ENCODE results near the gene PCDHB5. TPM values are rescaled to one million over a fixed set of nuclear protein-coding genes. Genes with fewer than 3 reads are reported as not detected.
"Not testable (repeated sequence)": the region's sequence is repeated elsewhere in the genome, so short reads cannot be mapped to it uniquely, and the experiment has no call there.

The PCDHB5 gene
- total and polyA plus RNA-seq, 10 donors = 0.20 to 3.4 (median 1.3) TPM

DNA sequence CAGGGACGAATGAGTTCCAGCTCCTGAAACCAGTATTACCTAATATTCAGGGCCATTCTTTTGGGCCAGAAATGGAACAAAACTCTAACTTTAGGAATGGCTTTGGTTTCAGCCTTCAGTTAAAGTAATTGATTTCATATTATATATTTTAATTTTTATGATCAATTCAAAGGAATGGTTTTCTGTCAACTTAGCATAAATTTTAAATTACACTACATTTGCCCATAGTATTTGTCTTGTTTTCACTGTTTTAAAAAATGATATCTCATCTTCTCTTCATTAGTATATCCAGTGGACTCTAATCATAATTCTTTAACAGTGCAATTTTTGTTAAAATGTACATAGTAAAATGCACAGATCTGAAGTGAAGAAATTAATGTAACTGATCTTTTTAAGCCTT lies 45.3 kb downstream of the PCDHB5 start:
- Histone ChIP-seq H3K36me3 (no peaks in the 10 kb centered on the region), H3K4me1 (no peaks in the 10 kb centered on the region), H3K27ac (no peak overlapping the region), H3K27me3 (replicated peaks in 1 of 7) (peaks cover 0 to 90% (median 11%) of the 10 kb centered on the region in 7 donors), H3K9me3 (peaks cover 0 to 77% (median 60%) of the 10 kb centered on the region in 8 donors), H3K4me3 (no peak overlapping the region)
- TF ChIP-seq POLR2AphosphoS5 (IDR thresholded peaks at IDR 0.05) (no peak), POLR2A (IDR thresholded peaks at IDR 0.05) (no peak)
- TF ChIP-seq, protein P1, sequence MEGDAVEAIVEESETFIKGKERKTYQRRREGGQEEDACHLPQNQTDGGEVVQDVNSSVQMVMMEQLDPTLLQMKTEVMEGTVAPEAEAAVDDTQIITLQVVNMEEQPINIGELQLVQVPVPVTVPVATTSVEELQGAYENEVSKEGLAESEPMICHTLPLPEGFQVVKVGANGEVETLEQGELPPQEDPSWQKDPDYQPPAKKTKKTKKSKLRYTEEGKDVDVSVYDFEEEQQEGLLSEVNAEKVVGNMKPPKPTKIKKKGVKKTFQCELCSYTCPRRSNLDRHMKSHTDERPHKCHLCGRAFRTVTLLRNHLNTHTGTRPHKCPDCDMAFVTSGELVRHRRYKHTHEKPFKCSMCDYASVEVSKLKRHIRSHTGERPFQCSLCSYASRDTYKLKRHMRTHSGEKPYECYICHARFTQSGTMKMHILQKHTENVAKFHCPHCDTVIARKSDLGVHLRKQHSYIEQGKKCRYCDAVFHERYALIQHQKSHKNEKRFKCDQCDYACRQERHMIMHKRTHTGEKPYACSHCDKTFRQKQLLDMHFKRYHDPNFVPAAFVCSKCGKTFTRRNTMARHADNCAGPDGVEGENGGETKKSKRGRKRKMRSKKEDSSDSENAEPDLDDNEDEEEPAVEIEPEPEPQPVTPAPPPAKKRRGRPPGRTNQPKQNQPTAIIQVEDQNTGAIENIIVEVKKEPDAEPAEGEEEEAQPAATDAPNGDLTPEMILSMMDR (IDR thresholded peaks at IDR 0.05 in 8 of 11, conservative IDR thresholded peaks at IDR 0.05 in 3 of 11) = no peak
- DNase-seq = no peak
- WGBS, 5 donors = 36 to 80% (median 43%) methylated on average over 1 of the region's 1 CpG
- intact Hi-C loops (cut with DNase I; ENCODE audit: low total_unique reads) = no loop called here

DNA sequence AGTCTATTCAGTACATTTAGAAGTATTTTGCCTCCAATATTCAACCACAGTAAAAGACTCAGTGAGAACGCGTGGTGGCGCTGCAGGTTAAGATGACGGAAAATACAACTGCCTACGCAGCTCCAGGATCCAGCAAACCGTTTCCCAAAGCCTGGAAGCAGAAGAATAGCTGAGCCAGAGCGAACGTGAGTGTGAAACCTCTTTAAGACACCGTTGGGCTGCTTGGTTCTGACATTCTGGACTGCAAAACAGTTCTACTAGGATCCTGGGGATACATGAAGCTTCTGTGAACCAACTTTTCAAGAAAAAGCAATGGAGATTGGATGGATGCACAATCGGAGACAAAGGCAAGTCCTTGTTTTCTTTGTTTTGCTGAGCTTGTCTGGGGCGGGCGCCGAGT lies 47.2 kb downstream of the PCDHB5 start, which contains the start of gene PCDHB16:
TSS of gene PCDHB16 (plus strand) at position 140 of the 400 bp plus-strand sequence. CDS start at position 313, 173 bp downstream.
- no peak within 1 kb of the TSS for H3K27ac ChIP-seq
- H3K27me3 ChIP-seq (replicated peaks in 1 of 7) = peaks cover 0 to 82% (median 11%) of the 10 kb centered on the region in 7 donors
- WGBS, 5 donors = 16 to 19% (median 17%) methylated on average over 13 of the region's 13 CpGs
- no peaks in the 10 kb centered on the region for H3K4me1 ChIP-seq
- H3K9me3 ChIP-seq = peaks cover 0 to 73% (median 55%) of the 10 kb centered on the region in 8 donors
- intact Hi-C loops (cut with DNase I; ENCODE audit: low total_unique reads) = no loop called here
- peak within 1 kb of the TSS in 3 of 8 donors; percentile 1 to 44 (median 26) for H3K4me3 ChIP-seq
- TF ChIP-seq, protein P1 (IDR thresholded peaks at IDR 0.05 in 8 of 11, conservative IDR thresholded peaks at IDR 0.05 in 3 of 11) = no peak
- no peak for TF ChIP-seq POLR2AphosphoS5 (IDR thresholded peaks at IDR 0.05)
- no peak for TF ChIP-seq POLR2A (IDR thresholded peaks at IDR 0.05)
- no peaks in the 10 kb centered on the region for H3K36me3 ChIP-seq
- DNase-seq = no peak

DNA sequence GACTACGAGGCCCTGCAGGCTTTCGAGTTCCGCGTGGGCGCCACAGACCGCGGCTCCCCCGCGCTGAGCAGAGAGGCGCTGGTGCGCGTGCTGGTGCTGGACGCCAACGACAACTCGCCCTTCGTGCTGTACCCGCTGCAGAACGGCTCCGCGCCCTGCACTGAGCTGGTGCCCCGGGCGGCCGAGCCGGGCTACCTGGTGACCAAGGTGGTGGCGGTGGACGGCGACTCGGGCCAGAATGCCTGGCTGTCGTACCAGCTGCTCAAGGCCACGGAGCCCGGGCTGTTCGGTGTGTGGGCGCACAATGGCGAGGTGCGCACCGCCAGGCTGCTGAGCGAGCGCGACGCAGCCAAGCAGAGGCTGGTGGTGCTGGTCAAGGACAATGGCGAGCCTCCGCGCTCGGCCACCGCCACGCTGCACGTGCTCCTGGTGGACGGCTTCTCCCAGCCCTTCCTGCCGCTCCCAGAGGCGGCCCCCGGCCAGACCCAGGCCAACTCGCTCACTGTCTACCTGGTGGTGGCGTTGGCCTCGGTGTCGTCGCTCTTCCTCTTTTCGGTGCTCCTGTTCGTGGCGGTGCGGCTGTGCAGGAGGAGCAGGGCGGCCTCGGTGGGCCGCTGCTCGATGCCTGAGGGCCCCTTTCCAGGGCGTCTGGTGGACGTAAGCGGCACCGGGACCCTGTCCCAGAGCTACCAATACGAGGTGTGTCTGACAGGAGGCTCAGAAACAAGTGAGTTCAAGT lies 49.3 kb downstream of the PCDHB5 start:
- Histone ChIP-seq H3K27me3 (replicated peaks in 1 of 7) (peaks cover 0 to 80% (median 8%) of the 10 kb centered on the region in 7 donors), H3K9me3 (peaks cover 0 to 73% (median 55%) of the 10 kb centered on the region in 8 donors)
- 24 to 46% (median 36%) methylated on average over 9 to 58 of the region's 69 CpGs for WGBS, 5 donors
- H3K4me3 ChIP-seq; H3K27ac ChIP-seq; H3K4me1 ChIP-seq; H3K36me3 ChIP-seq; DNase-seq; intact Hi-C loops (cut with DNase I; ENCODE audit: low total_unique reads): not testable (repeated sequence)

DNA sequence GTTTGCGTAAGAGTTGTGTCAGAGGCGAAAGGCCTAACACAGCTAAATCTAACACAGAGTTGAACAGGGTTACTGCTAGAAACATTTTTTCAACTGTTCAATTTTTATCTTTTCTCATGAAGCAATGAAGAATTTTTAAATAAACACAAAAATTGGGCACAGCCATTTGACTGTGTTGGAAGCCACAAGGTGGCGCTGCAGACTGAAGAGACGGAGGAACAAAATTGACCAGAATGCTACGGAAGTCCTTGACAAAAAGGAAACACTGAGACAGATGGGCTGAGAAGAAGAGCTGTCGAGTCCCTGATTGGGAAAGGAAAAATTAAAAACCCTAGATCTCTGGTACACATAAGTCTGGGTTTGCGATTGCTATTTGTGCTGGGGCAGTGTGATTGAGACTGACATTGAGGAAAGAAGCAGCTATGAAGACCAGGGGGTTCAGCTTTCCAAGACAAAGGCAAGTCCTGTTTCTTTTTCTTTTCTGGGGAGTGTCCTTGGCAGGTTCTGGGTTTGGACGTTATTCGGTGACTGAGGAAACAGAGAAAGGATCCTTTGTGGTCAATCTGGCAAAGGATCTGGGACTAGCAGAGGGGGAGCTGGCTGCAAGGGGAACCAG lies 52.0 kb downstream of the PCDHB5 start, which contains the start of gene PCDHB9:
TSS of gene PCDHB9 (plus strand) at position 265 of the 616 bp plus-strand sequence. CDS start at position 423, 158 bp downstream.
- TF ChIP-seq POLR2AphosphoS5 (IDR thresholded peaks at IDR 0.05) = no peak
- TF ChIP-seq, protein P1 (IDR thresholded peaks at IDR 0.05 in 8 of 11, conservative IDR thresholded peaks at IDR 0.05 in 3 of 11) = peak in 6 of 11 experiments; percentile 16 to 50 (median 37)
- WGBS, 5 donors = 16 to 21% (median 21%) methylated on average over 9 of the region's 9 CpGs
- intact Hi-C loops (cut with DNase I; ENCODE audit: low total_unique reads) = no loop called here
- Histone ChIP-seq H3K4me3 (peak within 1 kb of the TSS in 1 of 8 donors; percentile 45), H3K27ac (no peak within 1 kb of the TSS), H3K27me3 (replicated peaks in 1 of 7) (peaks cover 0 to 85% (median 0%) of the 10 kb centered on the region in 7 donors), H3K4me1 (no peaks in the 10 kb centered on the region), H3K36me3 (no peaks in the 10 kb centered on the region), H3K9me3 (peaks cover 0 to 85% (median 64%) of the 10 kb centered on the region in 8 donors)
- no peak for DNase-seq

Other genes starting within 250 kb of the PCDHB5 start
- gene PCDHAC1, start 208.9 kb upstream of the PCDHB5 start, total RNA-seq = 1 to 10 TPM in 2 of 7 donors, under 1 TPM in 5; 0.13 to 1.2 (median 0.41) TPM
- gene PCDHAC1, start 208.9 kb upstream of the PCDHB5 start, polyA plus RNA-seq = under 1 TPM; 0.17 to 0.35 (median 0.23) TPM
- gene PCDHAC2, start 168.7 kb upstream of the PCDHB5 start, total RNA-seq = 1 to 10 TPM; 1.5 to 7.9 (median 3.9) TPM
- under 1 TPM; 0.15 to 0.26 (median 0.17) TPM for gene PCDHAC2, start 168.7 kb upstream of the PCDHB5 start, polyA plus RNA-seq
- not detected for gene PCDHB1, start 83.8 kb upstream of the PCDHB5 start, total RNA-seq
- gene PCDHB1, start 83.8 kb upstream of the PCDHB5 start, polyA plus RNA-seq = not detected
- 1 to 10 TPM in 6 of 7 donors, under 1 TPM in 1; 0.98 to 2.0 (median 1.5) TPM for gene PCDHB2, start 40.6 kb upstream of the PCDHB5 start, total RNA-seq
- gene PCDHB2, start 40.6 kb upstream of the PCDHB5 start, polyA plus RNA-seq = under 1 TPM; 0.12 to 0.29 (median 0.13) TPM
- gene PCDHB3, start 34.7 kb upstream of the PCDHB5 start, total RNA-seq = 1 to 10 TPM in 4 of 7 donors, under 1 TPM in 3; 0.34 to 3.1 (median 1.1) TPM
- under 1 TPM in 2 of 3 donors, not detected in 1; 0.08 to 0.26 TPM for gene PCDHB3, start 34.7 kb upstream of the PCDHB5 start, polyA plus RNA-seq
- gene PCDHB4, start 13.4 kb upstream of the PCDHB5 start, total RNA-seq = 1 to 10 TPM in 5 of 7 donors, under 1 TPM in 2; 0.77 to 2.6 (median 1.6) TPM
- gene PCDHB4, start 13.4 kb upstream of the PCDHB5 start, polyA plus RNA-seq = under 1 TPM; 0.09 to 0.32 (median 0.24) TPM
- gene PCDHB6, start 14.9 kb downstream of the PCDHB5 start, total RNA-seq = 1 to 10 TPM in 2 of 7 donors, under 1 TPM in 5; 0.20 to 1.1 (median 0.66) TPM
- under 1 TPM; 0.02 to 0.13 (median 0.07) TPM for gene PCDHB6, start 14.9 kb downstream of the PCDHB5 start, polyA plus RNA-seq
- 1 to 10 TPM in 4 of 7 donors, under 1 TPM in 3; 0.51 to 1.6 (median 1.3) TPM for gene PCDHB7, start 37.4 kb downstream of the PCDHB5 start, total RNA-seq
- under 1 TPM in 2 of 3 donors, not detected in 1; 0.08 to 0.16 TPM for gene PCDHB7, start 37.4 kb downstream of the PCDHB5 start, polyA plus RNA-seq
- gene PCDHB8, start 42.6 kb downstream of the PCDHB5 start, total RNA-seq = 1 to 10 TPM in 3 of 7 donors, under 1 TPM in 3, not detected in 1; 0.51 to 1.8 (median 1.0) TPM
- under 1 TPM in 2 of 3 donors, not detected in 1; 0.03 to 0.10 TPM for gene PCDHB8, start 42.6 kb downstream of the PCDHB5 start, polyA plus RNA-seq
- gene PCDHB16, start 47.2 kb downstream of the PCDHB5 start, total RNA-seq = 1 to 10 TPM in 6 of 7 donors, under 1 TPM in 1; 0.54 to 2.1 (median 1.9) TPM
- under 1 TPM; 0.04 to 0.19 (median 0.14) TPM for gene PCDHB16, start 47.2 kb downstream of the PCDHB5 start, polyA plus RNA-seq
- 1 to 10 TPM in 5 of 7 donors, under 1 TPM in 2; 0.40 to 4.9 (median 1.5) TPM for gene PCDHB9, start 52.0 kb downstream of the PCDHB5 start, total RNA-seq
- under 1 TPM; 0.06 to 0.19 (median 0.09) TPM for gene PCDHB9, start 52.0 kb downstream of the PCDHB5 start, polyA plus RNA-seq
- 1 to 10 TPM in 4 of 7 donors, under 1 TPM in 3; 0.74 to 2.7 (median 1.4) TPM for gene PCDHB10, start 57.1 kb downstream of the PCDHB5 start, total RNA-seq
- under 1 TPM; 0.09 to 0.26 (median 0.15) TPM for gene PCDHB10, start 57.1 kb downstream of the PCDHB5 start, polyA plus RNA-seq
- gene PCDHB11, start 64.4 kb downstream of the PCDHB5 start, total RNA-seq = 1 to 10 TPM in 5 of 7 donors, under 1 TPM in 2; 0.68 to 3.4 (median 1.2) TPM
- gene PCDHB11, start 64.4 kb downstream of the PCDHB5 start, polyA plus RNA-seq = under 1 TPM; 0.07 to 0.19 (median 0.14) TPM
- 1 to 10 TPM; 1.1 to 2.4 (median 1.8) TPM for gene PCDHB12, start 73.5 kb downstream of the PCDHB5 start, total RNA-seq
- under 1 TPM; 0.11 to 0.16 (median 0.11) TPM for gene PCDHB12, start 73.5 kb downstream of the PCDHB5 start, polyA plus RNA-seq
- gene PCDHB13, start 78.7 kb downstream of the PCDHB5 start, total RNA-seq = 1 to 10 TPM; 1.4 to 6.8 (median 4.0) TPM
- gene PCDHB13, start 78.7 kb downstream of the PCDHB5 start, polyA plus RNA-seq = under 1 TPM; 0.09 to 0.38 (median 0.12) TPM
- gene PCDHB14, start 88.1 kb downstream of the PCDHB5 start, total RNA-seq = 1 to 10 TPM; 1.6 to 5.9 (median 2.8) TPM
- gene PCDHB14, start 88.1 kb downstream of the PCDHB5 start, polyA plus RNA-seq = under 1 TPM; 0.27 to 0.93 (median 0.30) TPM
- gene PCDHB15, start 110.2 kb downstream of the PCDHB5 start, total RNA-seq = 1 to 10 TPM; 1.7 to 5.6 (median 3.8) TPM
- gene PCDHB15, start 110.2 kb downstream of the PCDHB5 start, polyA plus RNA-seq = 1 to 10 TPM in 1 of 3 donors, under 1 TPM in 2; 0.42 to 1.1 (median 0.72) TPM
- 1 to 10 TPM in 6 of 7 donors, under 1 TPM in 1; 0.57 to 3.0 (median 2.2) TPM for gene SLC25A2, start 168.8 kb downstream of the PCDHB5 start, total RNA-seq
- gene SLC25A2, start 168.8 kb downstream of the PCDHB5 start, polyA plus RNA-seq = under 1 TPM; 0.05 to 0.22 (median 0.07) TPM
- 10 to 100 TPM; 67.6 to 80.6 (median 75.7) TPM for gene TAF7, start 185.6 kb downstream of the PCDHB5 start, total RNA-seq
- gene TAF7, start 185.6 kb downstream of the PCDHB5 start, polyA plus RNA-seq = 100 to 1,000 TPM in 2 of 3 donors, 10 to 100 TPM in 1; 91.1 to 112 (median 111) TPM
- under 1 TPM in 6 of 7 donors, not detected in 1; 0.17 to 0.52 (median 0.36) TPM for gene PCDHGA1, start 195.3 kb downstream of the PCDHB5 start, total RNA-seq
- under 1 TPM; 0.04 to 0.06 (median 0.06) TPM for gene PCDHGA1, start 195.3 kb downstream of the PCDHB5 start, polyA plus RNA-seq
- 1 to 10 TPM in 6 of 7 donors, under 1 TPM in 1; 0.84 to 3.9 (median 1.8) TPM for gene PCDHGA2, start 203.6 kb downstream of the PCDHB5 start, total RNA-seq
- under 1 TPM; 0.04 to 0.19 (median 0.06) TPM for gene PCDHGA2, start 203.6 kb downstream of the PCDHB5 start, polyA plus RNA-seq
- 1 to 10 TPM in 5 of 7 donors, under 1 TPM in 2; 0.60 to 4.4 (median 2.1) TPM for gene PCDHGA3, start 208.6 kb downstream of the PCDHB5 start, total RNA-seq
- under 1 TPM in 1 of 3 donors, not detected in 2; 0.22 TPM for gene PCDHGA3, start 208.6 kb downstream of the PCDHB5 start, polyA plus RNA-seq
- gene PCDHGB1, start 214.9 kb downstream of the PCDHB5 start, total RNA-seq = 1 to 10 TPM in 6 of 7 donors, under 1 TPM in 1; 0.87 to 3.7 (median 1.6) TPM
- under 1 TPM in 2 of 3 donors, not detected in 1; 0.04 to 0.10 TPM for gene PCDHGB1, start 214.9 kb downstream of the PCDHB5 start, polyA plus RNA-seq
- 1 to 10 TPM; 1.4 to 4.5 (median 2.7) TPM for gene PCDHGA4, start 219.8 kb downstream of the PCDHB5 start, total RNA-seq
- gene PCDHGA4, start 219.8 kb downstream of the PCDHB5 start, polyA plus RNA-seq = under 1 TPM; 0.04 to 0.16 (median 0.05) TPM
- 1 to 10 TPM; 1.7 to 4.5 (median 3.5) TPM for gene PCDHGB2, start 224.8 kb downstream of the PCDHB5 start, total RNA-seq
- under 1 TPM in 2 of 3 donors, not detected in 1; 0.09 to 0.22 TPM for gene PCDHGB2, start 224.8 kb downstream of the PCDHB5 start, polyA plus RNA-seq
- gene PCDHGA5, start 229.0 kb downstream of the PCDHB5 start, total RNA-seq = 1 to 10 TPM; 1.4 to 3.1 (median 2.3) TPM
- gene PCDHGA5, start 229.0 kb downstream of the PCDHB5 start, polyA plus RNA-seq = under 1 TPM in 2 of 3 donors, not detected in 1; 0.04 to 0.22 TPM
- gene PCDHGB3, start 235.0 kb downstream of the PCDHB5 start, total RNA-seq = 1 to 10 TPM; 1.3 to 5.0 (median 3.9) TPM
- under 1 TPM; 0.06 to 0.38 (median 0.09) TPM for gene PCDHGB3, start 235.0 kb downstream of the PCDHB5 start, polyA plus RNA-seq
- gene PCDHGA6, start 238.7 kb downstream of the PCDHB5 start, total RNA-seq = 1 to 10 TPM; 2.2 to 5.0 (median 4.2) TPM
- gene PCDHGA6, start 238.7 kb downstream of the PCDHB5 start, polyA plus RNA-seq = under 1 TPM; 0.35 to 0.58 (median 0.54) TPM
- gene PCDHGA7, start 247.5 kb downstream of the PCDHB5 start, total RNA-seq = 1 to 10 TPM; 1.2 to 5.4 (median 2.0) TPM
- under 1 TPM; 0.18 to 0.29 (median 0.22) TPM for gene PCDHGA7, start 247.5 kb downstream of the PCDHB5 start, polyA plus RNA-seq

All from spleen (tissue), 11 donors.